ENCODE data around the gene GUCD1.
A peak's percentile ranks its signal among the peaks of the same experiment; 100 is the strongest.

The GUCD1 gene

GRCh38 chr22:24518228-24518627 lies 36.7 kb downstream of the GUCD1 start:
- H3K4me1 ChIP-seq (ENCODE audit: control insufficient read depth, low read depth, low read length) = peaks cover 2% of the 10 kb centered on the region

GRCh38 chr22:24517446-24517845 lies 37.5 kb downstream of the GUCD1 start:
- H4K5ac ChIP-seq (ENCODE audit: low read length) = no peak overlapping the region
- no peak overlapping the region for H3K56ac ChIP-seq (ENCODE audit: low read length)
- H3K4me1 ChIP-seq (ENCODE audit: control insufficient read depth, low read depth, low read length) = peaks cover 2% of the 10 kb centered on the region
- no peak overlapping the region for H2BK15ac ChIP-seq (replicated peaks; ENCODE audit: low read depth)
- no peak overlapping the region for H2BK5ac ChIP-seq (ENCODE audit: low read length)
- H3K18ac ChIP-seq (ENCODE audit: low read length) = no peak overlapping the region
- no peak overlapping the region for H3K23ac ChIP-seq (ENCODE audit: low read length)
- H3K27me3 ChIP-seq (ENCODE audit: insufficient read depth, low read length, poor library complexity) = no peaks in the 10 kb centered on the region
- no peaks in the 10 kb centered on the region for H3K79me2 ChIP-seq (ENCODE audit: control insufficient read depth, insufficient read depth, low read length)
- H2AK5ac ChIP-seq (ENCODE audit: low read length) = no peak overlapping the region
- no peak overlapping the region for H3K4me3 ChIP-seq (ENCODE audit: low read length)
- no CpG with 5 or more reads among the region's 2 CpGs for WGBS (ENCODE audit: extremely low coverage, insufficient coverage, low lambda C conversion rate)
- H2BK120ac ChIP-seq (ENCODE audit: low read depth, low read length) = no peak overlapping the region
- DNase-seq = no peak
- no peaks in the 10 kb centered on the region for H3K36me3 ChIP-seq (ENCODE audit: control insufficient read depth, insufficient read depth, low read length)
- H3K27ac ChIP-seq (ENCODE audit: low read depth, low read length) = no peak overlapping the region
- H3K4me2 ChIP-seq (ENCODE audit: low read length) = no peak overlapping the region
- no peak overlapping the region for H4K8ac ChIP-seq (ENCODE audit: low read depth, low read length)
- H3K79me1 ChIP-seq (ENCODE audit: low read length) = no peaks in the 10 kb centered on the region
- H3K9ac ChIP-seq (ENCODE audit: low read length) = no peak overlapping the region
- no peak overlapping the region for H3K4ac ChIP-seq (ENCODE audit: low read depth, low read length)

More at GRCh38 chr22:24518228-24518627, 36.7 kb downstream of the GUCD1 start:
- Histone ChIP-seq H3K56ac (ENCODE audit: low read length) (no peak overlapping the region), H2BK5ac (ENCODE audit: low read length) (no peak overlapping the region), H3K27ac (ENCODE audit: low read depth, low read length) (no peak overlapping the region), H4K5ac (ENCODE audit: low read length) (no peak overlapping the region), H3K79me2 (ENCODE audit: control insufficient read depth, insufficient read depth, low read length) (no peaks in the 10 kb centered on the region), H3K4ac (ENCODE audit: low read depth, low read length) (no peak overlapping the region), H3K79me1 (ENCODE audit: low read length) (no peaks in the 10 kb centered on the region), H3K27me3 (ENCODE audit: insufficient read depth, low read length, poor library complexity) (no peaks in the 10 kb centered on the region), H2AK5ac (ENCODE audit: low read length) (no peak overlapping the region), H3K4me3 (ENCODE audit: low read length) (no peak overlapping the region), H4K8ac (ENCODE audit: low read depth, low read length) (no peak overlapping the region), H3K18ac (ENCODE audit: low read length) (no peak overlapping the region), H2BK120ac (ENCODE audit: low read depth, low read length) (no peak overlapping the region), H3K23ac (ENCODE audit: low read length) (no peak overlapping the region), H3K4me2 (ENCODE audit: low read length) (no peak overlapping the region), H2BK15ac (replicated peaks; ENCODE audit: low read depth) (no peak overlapping the region), H3K9ac (ENCODE audit: low read length) (no peak overlapping the region), H3K36me3 (ENCODE audit: control insufficient read depth, insufficient read depth, low read length) (no peaks in the 10 kb centered on the region)
- DNase-seq = no peak
- no CpG with 5 or more reads among the region's 3 CpGs for WGBS (ENCODE audit: extremely low coverage, insufficient coverage, low lambda C conversion rate)

GRCh38 chr22:24516301-24516737 lies 38.6 kb downstream of the GUCD1 start:
- H4K5ac ChIP-seq (ENCODE audit: low read length) = no peak overlapping the region
- H3K27ac ChIP-seq (ENCODE audit: low read depth, low read length) = no peak overlapping the region
- no peak overlapping the region for H2BK5ac ChIP-seq (ENCODE audit: low read length)

GRCh38 chr22:24515027-24515338 lies 40.0 kb downstream of the GUCD1 start:
- WGBS (ENCODE audit: extremely low coverage, insufficient coverage, low lambda C conversion rate) = no CpG with 5 or more reads among the region's 8 CpGs
- no peak overlapping the region for H3K4me2 ChIP-seq (ENCODE audit: low read length)
- no peak overlapping the region for H3K27ac ChIP-seq (ENCODE audit: low read depth, low read length)

More at GRCh38 chr22:24516301-24516737, 38.6 kb downstream of the GUCD1 start:
- no peaks in the 10 kb centered on the region for H3K4me1 ChIP-seq (ENCODE audit: control insufficient read depth, low read depth, low read length)
- no peak overlapping the region for H3K18ac ChIP-seq (ENCODE audit: low read length)
- H2BK120ac ChIP-seq (ENCODE audit: low read depth, low read length) = no peak overlapping the region
- no peak overlapping the region for H3K56ac ChIP-seq (ENCODE audit: low read length)
- no peak overlapping the region for H4K8ac ChIP-seq (ENCODE audit: low read depth, low read length)
- no peak overlapping the region for H3K23ac ChIP-seq (ENCODE audit: low read length)
- WGBS (ENCODE audit: extremely low coverage, insufficient coverage, low lambda C conversion rate) = no CpG with 5 or more reads among the region's 3 CpGs
- H3K9ac ChIP-seq (ENCODE audit: low read length) = no peak overlapping the region
- H3K4ac ChIP-seq (ENCODE audit: low read depth, low read length) = no peak overlapping the region
- no peaks in the 10 kb centered on the region for H3K27me3 ChIP-seq (ENCODE audit: insufficient read depth, low read length, poor library complexity)
- no peak overlapping the region for H3K4me2 ChIP-seq (ENCODE audit: low read length)
- H2AK5ac ChIP-seq (ENCODE audit: low read length) = no peak overlapping the region
- no peaks in the 10 kb centered on the region for H3K36me3 ChIP-seq (ENCODE audit: control insufficient read depth, insufficient read depth, low read length)
- no peaks in the 10 kb centered on the region for H3K79me1 ChIP-seq (ENCODE audit: low read length)
- no peaks in the 10 kb centered on the region for H3K79me2 ChIP-seq (ENCODE audit: control insufficient read depth, insufficient read depth, low read length)
- DNase-seq = peak; percentile 42
- H2BK15ac ChIP-seq (replicated peaks; ENCODE audit: low read depth) = no peak overlapping the region
- no peak overlapping the region for H3K4me3 ChIP-seq (ENCODE audit: low read length)

GRCh38 chr22:24514241-24515026 lies 40.5 kb downstream of the GUCD1 start:
- Histone ChIP-seq H3K4me2 (ENCODE audit: low read length) (no peak overlapping the region), H3K4me1 (ENCODE audit: control insufficient read depth, low read depth, low read length) (no peaks in the 10 kb centered on the region), H3K4ac (ENCODE audit: low read depth, low read length) (no peak overlapping the region), H3K27ac (ENCODE audit: low read depth, low read length) (no peak overlapping the region), H3K56ac (ENCODE audit: low read length) (no peak overlapping the region), H2BK15ac (replicated peaks; ENCODE audit: low read depth) (no peak overlapping the region), H3K4me3 (ENCODE audit: low read length) (no peak overlapping the region), H4K5ac (ENCODE audit: low read length) (no peak overlapping the region), H4K8ac (ENCODE audit: low read depth, low read length) (no peak overlapping the region), H2AK5ac (ENCODE audit: low read length) (no peak overlapping the region), H3K18ac (ENCODE audit: low read length) (no peak overlapping the region), H3K23ac (ENCODE audit: low read length) (no peak overlapping the region), H3K9ac (ENCODE audit: low read length) (no peak overlapping the region), H2BK5ac (ENCODE audit: low read length) (no peak overlapping the region), H3K79me1 (ENCODE audit: low read length) (no peaks in the 10 kb centered on the region), H3K27me3 (ENCODE audit: insufficient read depth, low read length, poor library complexity) (no peaks in the 10 kb centered on the region), H2BK120ac (ENCODE audit: low read depth, low read length) (no peak overlapping the region), H3K36me3 (ENCODE audit: control insufficient read depth, insufficient read depth, low read length) (no peaks in the 10 kb centered on the region), H3K79me2 (ENCODE audit: control insufficient read depth, insufficient read depth, low read length) (no peaks in the 10 kb centered on the region)
- no peak for DNase-seq
- no CpG with 5 or more reads among the region's 14 CpGs for WGBS (ENCODE audit: extremely low coverage, insufficient coverage, low lambda C conversion rate)

More at GRCh38 chr22:24515027-24515338, 40.0 kb downstream of the GUCD1 start:
- no peak overlapping the region for H3K4me3 ChIP-seq (ENCODE audit: low read length)
- no peak overlapping the region for H4K8ac ChIP-seq (ENCODE audit: low read depth, low read length)
- no peak overlapping the region for H3K4ac ChIP-seq (ENCODE audit: low read depth, low read length)
- no peak overlapping the region for H2BK15ac ChIP-seq (replicated peaks; ENCODE audit: low read depth)
- H3K79me1 ChIP-seq (ENCODE audit: low read length) = no peaks in the 10 kb centered on the region
- no peak overlapping the region for H2AK5ac ChIP-seq (ENCODE audit: low read length)
- H3K36me3 ChIP-seq (ENCODE audit: control insufficient read depth, insufficient read depth, low read length) = no peaks in the 10 kb centered on the region
- H3K18ac ChIP-seq (ENCODE audit: low read length) = no peak overlapping the region
- H2BK5ac ChIP-seq (ENCODE audit: low read length) = no peak overlapping the region
- H4K5ac ChIP-seq (ENCODE audit: low read length) = no peak overlapping the region
- no peak overlapping the region for H3K9ac ChIP-seq (ENCODE audit: low read length)
- no peak overlapping the region for H3K56ac ChIP-seq (ENCODE audit: low read length)
- no peaks in the 10 kb centered on the region for H3K27me3 ChIP-seq (ENCODE audit: insufficient read depth, low read length, poor library complexity)
- no peaks in the 10 kb centered on the region for H3K79me2 ChIP-seq (ENCODE audit: control insufficient read depth, insufficient read depth, low read length)
- H3K4me1 ChIP-seq (ENCODE audit: control insufficient read depth, low read depth, low read length) = no peaks in the 10 kb centered on the region
- DNase-seq = no peak
- H3K23ac ChIP-seq (ENCODE audit: low read length) = no peak overlapping the region
- no peak overlapping the region for H2BK120ac ChIP-seq (ENCODE audit: low read depth, low read length)

Measured in mesendoderm (in vitro differentiated cells).